ENCODE data around the gene CASS4. TPM values are rescaled to one million over a fixed set of nuclear protein-coding genes. Genes with fewer than 3 reads are reported as not detected.

The CASS4 gene
- total RNA-seq, 1 experiment from 2014 or later, result not detected

- no peaks in the 10 kb centered on the region for H4K20me1 ChIP-seq (ENCODE audit: control insufficient read depth, insufficient read depth, insufficient read length)
- H3K23me2 ChIP-seq (ENCODE audit: insufficient read length, low read depth, low read length, poor library complexity, severe bottlenecking), result no peaks in the 10 kb centered on the region
- H2AFZ ChIP-seq (ENCODE audit: low read length), result no peak overlapping the region
- H3K4me1 Mint-ChIP-seq, result no peaks in the 10 kb centered on the region
- TF ChIP-seq, protein P1, sequence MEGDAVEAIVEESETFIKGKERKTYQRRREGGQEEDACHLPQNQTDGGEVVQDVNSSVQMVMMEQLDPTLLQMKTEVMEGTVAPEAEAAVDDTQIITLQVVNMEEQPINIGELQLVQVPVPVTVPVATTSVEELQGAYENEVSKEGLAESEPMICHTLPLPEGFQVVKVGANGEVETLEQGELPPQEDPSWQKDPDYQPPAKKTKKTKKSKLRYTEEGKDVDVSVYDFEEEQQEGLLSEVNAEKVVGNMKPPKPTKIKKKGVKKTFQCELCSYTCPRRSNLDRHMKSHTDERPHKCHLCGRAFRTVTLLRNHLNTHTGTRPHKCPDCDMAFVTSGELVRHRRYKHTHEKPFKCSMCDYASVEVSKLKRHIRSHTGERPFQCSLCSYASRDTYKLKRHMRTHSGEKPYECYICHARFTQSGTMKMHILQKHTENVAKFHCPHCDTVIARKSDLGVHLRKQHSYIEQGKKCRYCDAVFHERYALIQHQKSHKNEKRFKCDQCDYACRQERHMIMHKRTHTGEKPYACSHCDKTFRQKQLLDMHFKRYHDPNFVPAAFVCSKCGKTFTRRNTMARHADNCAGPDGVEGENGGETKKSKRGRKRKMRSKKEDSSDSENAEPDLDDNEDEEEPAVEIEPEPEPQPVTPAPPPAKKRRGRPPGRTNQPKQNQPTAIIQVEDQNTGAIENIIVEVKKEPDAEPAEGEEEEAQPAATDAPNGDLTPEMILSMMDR (conservative IDR thresholded peaks at IDR 0.05), result no peak
- no CpG with 5 or more reads among the region's 4 CpGs for WGBS (ENCODE audit: extremely low coverage, insufficient read length, low lambda C conversion rate)
- H2BK20ac ChIP-seq (ENCODE audit: low read depth, low read length, poor library complexity, severe bottlenecking), result no peak overlapping the region
- H3K9me3 Mint-ChIP-seq, result no peaks in the 10 kb centered on the region
- H4K8ac ChIP-seq (replicated peaks; ENCODE audit: insufficient read length, low read depth, low read length), result no peak overlapping the region
- H2AK5ac ChIP-seq (ENCODE audit: insufficient read length, low read length), result no peak overlapping the region
- no peak overlapping the region for H2BK15ac ChIP-seq (ENCODE audit: low read depth, low read length)
- H2BK120ac ChIP-seq (ENCODE audit: low read depth, low read length, poor library complexity, severe bottlenecking), result no peak overlapping the region
- no peaks in the 10 kb centered on the region for H3K79me1 ChIP-seq (ENCODE audit: insufficient read depth, low read depth, low read length, poor library complexity, severe bottlenecking)
- DNase-seq, result no peak
- H3K27me3 Mint-ChIP-seq (ENCODE audit: low read depth), result peaks cover 50% of the 10 kb centered on the region
- no peak overlapping the region for H3K14ac ChIP-seq (ENCODE audit: insufficient read depth, low read length)
- H3K9ac ChIP-seq (ENCODE audit: extremely low read depth, insufficient read length, low read length), result no peak overlapping the region
- no peaks in the 10 kb centered on the region for H3K36me3 Mint-ChIP-seq (ENCODE audit: insufficient read depth in 1 of 3, low read depth in 3 of 3)
- H3K4me3 Mint-ChIP-seq, result no peak overlapping the region
- no peak overlapping the region for H3K27ac ChIP-seq (ENCODE audit: insufficient read length, low read depth, low read length)
- H3K56ac ChIP-seq (ENCODE audit: insufficient read length, low read depth, low read length), result no peak overlapping the region
- no peak overlapping the region for H3K4me2 ChIP-seq (ENCODE audit: insufficient read depth, insufficient read length, low read length)
- H2BK12ac ChIP-seq (ENCODE audit: insufficient read length, low read depth, low read length), result no peak overlapping the region
- no peak overlapping the region for H2BK5ac ChIP-seq (ENCODE audit: insufficient read length, low read length)
- no peak overlapping the region for H3K23ac ChIP-seq (ENCODE audit: insufficient read length, low read depth, low read length)
- no peak overlapping the region for H3K4ac ChIP-seq (ENCODE audit: low read depth, low read length)
- H4K5ac ChIP-seq (ENCODE audit: insufficient read length, low read depth, low read length), result no peak overlapping the region
- H3K79me2 ChIP-seq (ENCODE audit: insufficient read depth, low read length), result no peaks in the 10 kb centered on the region
- H3K9me3 ChIP-seq (ENCODE audit: control insufficient read depth, low read depth, low read length), result no peaks in the 10 kb centered on the region
- no peak overlapping the region for H3K27ac Mint-ChIP-seq
- H3K27me3 ChIP-seq (ENCODE audit: insufficient read depth, low read length), result peaks cover 2% of the 10 kb centered on the region; the same call in 1 of the 2 replicates
- no peak overlapping the region for H3T11ph ChIP-seq (ENCODE audit: low read length)
- H3K18ac ChIP-seq (ENCODE audit: insufficient read length, low read depth, low read length), result no peak overlapping the region
- H4K91ac ChIP-seq (ENCODE audit: insufficient read length, low read depth, low read length), result no peak overlapping the region
- no peaks in the 10 kb centered on the region for H3K4me1 ChIP-seq (ENCODE audit: insufficient read depth, low read length)
These were observed 17.9 kb downstream of the CASS4 start for GRCh38 chr20:56429941-56430340.
